Kidney glomerular epithelial cell (primary cell): ENCODE results near the gene SVEP1.
"Not testable (repeated sequence)": the region's sequence is repeated elsewhere in the genome, so short reads cannot be mapped to it uniquely, and the experiment has no call there.

Source experiments
- DNase-seq: peaks from one replicate; lab custom pipeline; 2025; lab: John Stamatoyannopoulos, UW

SVEP1 gene

GRCh38 chr9:110579034-110579861, at the start of gene SVEP1:
Gene SVEP1, minus strand, starts transcription at chr9:110579741. Its CDS starts 198 bp downstream, at chr9:110579543.
- DNase-seq: peak; percentile 14

- no peak for DNase-seq
Observed at GRCh38 chr9:110626101-110626829, 46.7 kb upstream of the SVEP1 start.

GRCh38 chr9:110623462-110624025, 44.0 kb upstream of the SVEP1 start:
- peak; percentile 51 for DNase-seq

- no peak for DNase-seq
Observed at GRCh38 chr9:110622368-110622767, 42.8 kb upstream of the SVEP1 start.

- DNase-seq: no peak
Observed at GRCh38 chr9:110620726-110621125, 41.2 kb upstream of the SVEP1 start.

GRCh38 chr9:110619831-110620230, 40.3 kb upstream of the SVEP1 start:
- DNase-seq: no peak

- DNase-seq: no peak
Observed at GRCh38 chr9:110615498-110615897, 36.0 kb upstream of the SVEP1 start.

- not testable (repeated sequence) for DNase-seq
Observed at GRCh38 chr9:110614576-110614975, 35.0 kb upstream of the SVEP1 start.

GRCh38 chr9:110606179-110606790, 26.7 kb upstream of the SVEP1 start:
- no peak for DNase-seq

- no peak for DNase-seq
Observed at GRCh38 chr9:110605565-110605964, 26.0 kb upstream of the SVEP1 start.

GRCh38 chr9:110604171-110604601, 24.6 kb upstream of the SVEP1 start:
- DNase-seq: no peak

GRCh38 chr9:110602281-110602680, 22.7 kb upstream of the SVEP1 start:
- DNase-seq: no peak

GRCh38 chr9:110601098-110601497, 21.6 kb upstream of the SVEP1 start:
- no peak for DNase-seq

- no peak for DNase-seq
Observed at GRCh38 chr9:110599468-110599867, 19.9 kb upstream of the SVEP1 start.

GRCh38 chr9:110592044-110592830, 12.7 kb upstream of the SVEP1 start:
- DNase-seq: no peak

- DNase-seq: no peak
Observed at GRCh38 chr9:110591526-110591925, 12.0 kb upstream of the SVEP1 start.

- DNase-seq: no peak
Observed at GRCh38 chr9:110590816-110591215, 11.3 kb upstream of the SVEP1 start.

- no peak for DNase-seq
Observed at GRCh38 chr9:110588296-110588695, 8.8 kb upstream of the SVEP1 start.

GRCh38 chr9:110583237-110583636, 3.7 kb upstream of the SVEP1 start:
- DNase-seq: no peak

GRCh38 chr9:110582156-110582555, 2.6 kb upstream of the SVEP1 start:
- no peak for DNase-seq

- no peak for DNase-seq
Observed at GRCh38 chr9:110580850-110581249, 1.3 kb upstream of the SVEP1 start.

GRCh38 chr9:110579862-110580219, 300 bp upstream of the SVEP1 start:
- DNase-seq: no peak
